C4-2B (cell line): ENCODE results near the gene SH3RF1.

Experiments used
- CTCF ChIP-seq: fragments of 450-650 bp; conservative IDR thresholded peaks from 2 replicates; pipeline ENCODE4 v1.5.1; 2017; ENCODE audit warnings: mild to moderate bottlenecking
- ZFX ChIP-seq: fragments of 450-650 bp; IDR thresholded peaks from 2 replicates; pipeline ENCODE4 v1.6.1; 2017

- TF ChIP-seq CTCF (no peak), ZFX (no peak)
These were observed 165.1 kb downstream of the SH3RF1 start for GRCh38 chr4:169105620-169106019.
